HepG2 (cell line): ENCODE results near the gene KDM7A. TPM values are rescaled to one million over a fixed set of nuclear protein-coding genes. Genes with fewer than 3 reads are reported as not detected.

ENCODE experiments used
- BORCS8-MEF2B ChIP-seq: sonication (generic); formaldehyde crosslinking; IDR thresholded peaks from 2 replicates; pipeline ENCODE4 v1.8.0; 2022; ENCODE audit warnings: mild to moderate bottlenecking, missing genetic modification reagents
- CBFB ChIP-seq: sonication (generic); formaldehyde crosslinking; IDR thresholded peaks from 2 replicates; pipeline ENCODE4 v1.4.0; 2020; ENCODE audit warnings: missing genetic modification reagents
- CENPT ChIP-seq: sonication (generic); formaldehyde crosslinking; IDR thresholded peaks from 2 replicates; pipeline ENCODE4 v1.8.0; 2022; ENCODE audit warnings: low read depth, mild to moderate bottlenecking, moderate library complexity, missing genetic modification reagents
- ELF1 ChIP-seq: sonication (generic); formaldehyde crosslinking; IDR thresholded peaks from 2 replicates; pipeline ENCODE4 v1.4.0; 2020; ENCODE audit warnings: missing genetic modification reagents
- FOXP1 ChIP-seq, 2 experiments: fragments of 450-650 bp in 1 of 2; IDR thresholded peaks; 2 replicates each; pipeline ENCODE4 v1.6.1; 2017 to 2018; ENCODE audit warnings: antibody characterized with exemption in 1 of 2
- ISX ChIP-seq: sonication (generic); formaldehyde crosslinking; conservative IDR thresholded peaks from 2 replicates; pipeline ENCODE4 v1.5.0; 2020; ENCODE audit warnings: missing genetic modification reagents
- JDP2 ChIP-seq: sonication (generic); formaldehyde crosslinking; IDR thresholded peaks from 2 replicates; pipeline ENCODE4 v1.8.1; 2022; ENCODE audit warnings: missing genetic modification reagents, borderline replicate concordance
- KDM3A ChIP-seq: IDR thresholded peaks from 2 replicates; pipeline ENCODE4 v1.6.1; 2018; ENCODE audit warnings: low read depth, missing compliant biosample characterization
- KDM5A ChIP-seq: fragments of 200-600 bp; sonication (generic); IDR thresholded peaks from 2 replicates; pipeline ENCODE4 v1.7.0; 2018; ENCODE audit warnings: antibody characterized with exemption, mild to moderate bottlenecking, low read length, borderline replicate concordance
- NFKB2 ChIP-seq: sonication (generic); formaldehyde crosslinking; IDR thresholded peaks from 2 replicates; pipeline ENCODE4 v1.4.0; 2020; ENCODE audit warnings: missing genetic modification reagents, borderline replicate concordance
- TBL1XR1 ChIP-seq: fragments of 150-350 bp; IDR thresholded peaks from 2 replicates; pipeline ENCODE4 v1.6.1; 2014; ENCODE audit warnings: borderline replicate concordance, low read length; ENCODE audit not compliant: partially characterized antibody
- TGIF2 ChIP-seq: IDR thresholded peaks from 2 replicates; pipeline ENCODE4 v1.6.1; 2016; ENCODE audit warnings: control low read depth, missing compliant biosample characterization
- TSC22D2 ChIP-seq: sonication (generic); formaldehyde crosslinking; IDR thresholded peaks from 2 replicates; pipeline ENCODE4 v1.5.1; 2020; ENCODE audit warnings: missing genetic modification reagents, mild to moderate bottlenecking, borderline replicate concordance
- ZNF484 ChIP-seq: sonication (generic); formaldehyde crosslinking; IDR thresholded peaks from 2 replicates; pipeline ENCODE4 v1.5.1; 2020; ENCODE audit warnings: mild to moderate bottlenecking, low read depth, missing genetic modification reagents, borderline replicate concordance
- ZNF577 ChIP-seq: sonication (generic); formaldehyde crosslinking; IDR thresholded peaks from 2 replicates; pipeline ENCODE4 v1.4.0; 2020; ENCODE audit warnings: mild to moderate bottlenecking, low read depth, missing genetic modification reagents, borderline replicate concordance
- ZNF777 ChIP-seq: sonication (generic); formaldehyde crosslinking; IDR thresholded peaks from 2 replicates; pipeline ENCODE4 v1.4.0; 2020; ENCODE audit warnings: missing genetic modification reagents
- polyA plus RNA-seq, 8 experiments: library from polyadenylated mRNA; depleted of rRNA in 3 of 8; stranded (reverse) in 7 of 8; unstranded in 1 of 8; fragments of >200 nt; fragmentation: Illumina TruSeq in 4 of 8; extraction: Trizol in 4 of 8; gene quantifications; 2 replicates each; pipeline versions ENCODE4 v1.2.1 to v1.2.3, GENCODE V29; 2011 to 2016; ENCODE audit warnings: low read depth in 4 of 8, missing spikeins in 1 of 8, mixed read lengths in 1 of 8; ENCODE audit not compliant: insufficient read depth in 1 of 8
- total RNA-seq, 5 experiments: library from RNA; depleted of rRNA; stranded (reverse); fragments of >200 nt; fragmentation: Illumina TruSeq; extraction: Trizol; gene quantifications; 2 replicates each; pipeline ENCODE4 v1.2.3, GENCODE V29; 2016; ENCODE audit warnings: low read depth in 1 of 5
- TF ChIP-seq, protein P1 (sequence below): sonication (generic); formaldehyde crosslinking; conservative IDR thresholded peaks from 2 replicates; pipeline ENCODE4 v1.8.0; 2022; ENCODE audit warnings: mild to moderate bottlenecking, moderate library complexity, missing genetic modification reagents
- TF ChIP-seq, protein P2 (sequence below): sonication (generic); formaldehyde crosslinking; IDR thresholded peaks from 2 replicates; pipeline ENCODE4 v1.4.0; 2020; ENCODE audit warnings: missing genetic modification reagents
- TF ChIP-seq, protein P3 (sequence below): sonication (generic); formaldehyde crosslinking; IDR thresholded peaks from 2 replicates; pipeline ENCODE4 v1.5.0; 2020; ENCODE audit warnings: missing genetic modification reagents, mild to moderate bottlenecking, borderline replicate concordance
- TF ChIP-seq, protein P4 (sequence below): sonication (generic); formaldehyde crosslinking; conservative IDR thresholded peaks from 2 replicates; pipeline ENCODE4 v1.4.0; 2020; ENCODE audit warnings: missing genetic modification reagents

Gene KDM7A
- total and polyA plus RNA-seq, 2 of the 13 experiments (the other 11 are each of a cell fraction or from before 2014, with no cell fraction given), result 10.8 to 16.8 TPM

DNA sequence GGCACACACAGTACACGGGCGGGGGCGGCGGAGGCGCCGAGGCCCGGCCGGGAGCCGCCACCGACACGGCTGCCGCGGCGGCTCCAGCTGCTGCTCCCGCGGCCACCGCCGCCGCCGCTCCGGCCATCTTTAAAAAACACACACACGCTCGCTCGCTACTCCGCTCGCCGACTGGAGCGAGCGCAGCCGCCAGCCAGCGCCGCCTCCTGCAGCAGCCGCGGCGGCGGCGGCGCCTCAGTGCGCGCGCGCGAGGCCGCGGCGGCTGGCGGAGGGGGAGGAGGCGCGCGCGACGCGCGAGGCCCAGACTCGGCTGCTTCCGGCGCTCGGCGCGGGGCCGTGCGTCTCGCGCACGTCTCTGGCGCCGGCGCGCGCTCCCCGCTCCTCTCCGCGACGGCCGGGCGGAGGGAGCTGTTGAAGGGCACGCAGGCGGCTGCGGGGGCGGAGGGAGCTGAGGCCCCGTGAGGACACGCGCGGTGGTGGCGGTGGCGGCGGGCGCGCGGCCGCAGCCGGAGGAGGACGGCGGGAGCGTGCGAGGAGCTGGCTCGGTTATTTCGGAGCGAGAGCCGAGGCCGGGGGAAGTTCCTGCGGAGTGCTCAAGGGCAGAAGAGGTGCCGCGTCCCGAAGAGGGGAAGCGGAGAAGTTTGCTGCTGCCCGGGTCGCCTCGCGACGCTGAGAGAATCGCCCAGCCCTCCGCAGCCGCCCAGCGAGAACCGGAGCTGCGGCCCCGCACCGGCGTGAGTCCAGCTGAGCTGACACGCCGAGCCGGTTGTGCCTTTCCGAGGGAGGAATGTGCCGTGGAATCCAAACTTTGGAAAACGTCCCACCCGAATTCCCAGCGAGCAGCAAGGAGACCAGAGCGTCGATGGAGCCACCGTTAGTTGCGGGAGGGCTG lies at the start of gene KDM7A (continued):
- TF ChIP-seq, protein P1, sequence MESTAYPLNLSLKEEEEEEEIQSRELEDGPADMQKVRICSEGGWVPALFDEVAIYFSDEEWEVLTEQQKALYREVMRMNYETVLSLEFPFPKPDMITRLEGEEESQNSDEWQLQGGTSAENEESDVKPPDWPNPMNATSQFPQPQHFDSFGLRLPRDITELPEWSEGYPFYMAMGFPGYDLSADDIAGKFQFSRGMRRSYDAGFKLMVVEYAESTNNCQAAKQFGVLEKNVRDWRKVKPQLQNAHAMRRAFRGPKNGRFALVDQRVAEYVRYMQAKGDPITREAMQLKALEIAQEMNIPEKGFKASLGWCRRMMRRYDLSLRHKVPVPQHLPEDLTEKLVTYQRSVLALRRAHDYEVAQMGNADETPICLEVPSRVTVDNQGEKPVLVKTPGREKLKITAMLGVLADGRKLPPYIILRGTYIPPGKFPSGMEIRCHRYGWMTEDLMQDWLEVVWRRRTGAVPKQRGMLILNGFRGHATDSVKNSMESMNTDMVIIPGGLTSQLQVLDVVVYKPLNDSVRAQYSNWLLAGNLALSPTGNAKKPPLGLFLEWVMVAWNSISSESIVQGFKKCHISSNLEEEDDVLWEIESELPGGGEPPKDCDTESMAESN (CRISPR knock-in tag), result peak; percentile 71; the same call in 1 of the 2 replicates
- TF ChIP-seq KDM5A (peak; percentile 50; the same call in 1 of the 2 replicates), KDM3A (CRISPR knock-in tag) (no peak), ZNF777 (CRISPR knock-in tag) (peak; percentile 70), BORCS8-MEF2B (CRISPR knock-in tag) (peak; percentile 74), TBL1XR1 (no peak), ZNF484 (CRISPR knock-in tag) (no peak), TGIF2 (CRISPR knock-in tag) (no peak), ISX (CRISPR knock-in tag) (no peak), ELF1 (CRISPR knock-in tag) (no peak), ZNF577 (no peak), FOXP1 (IDR thresholded peaks at IDR 0.05) (no peak), FOXP1 (CRISPR knock-in tag; IDR thresholded peaks at IDR 0.05) (no peak), CENPT (CRISPR knock-in tag) (0 out of 2 replicates have a peak, but pooled peaks have one; percentile 41), TSC22D2 (CRISPR knock-in tag) (no peak; the same call in 1 of the 2 replicates), NFKB2 (CRISPR knock-in tag) (no peak; the same call in 1 of the 2 replicates), JDP2 (CRISPR knock-in tag) (no peak), CBFB (peak; percentile 50)
- TF ChIP-seq, protein P2, sequence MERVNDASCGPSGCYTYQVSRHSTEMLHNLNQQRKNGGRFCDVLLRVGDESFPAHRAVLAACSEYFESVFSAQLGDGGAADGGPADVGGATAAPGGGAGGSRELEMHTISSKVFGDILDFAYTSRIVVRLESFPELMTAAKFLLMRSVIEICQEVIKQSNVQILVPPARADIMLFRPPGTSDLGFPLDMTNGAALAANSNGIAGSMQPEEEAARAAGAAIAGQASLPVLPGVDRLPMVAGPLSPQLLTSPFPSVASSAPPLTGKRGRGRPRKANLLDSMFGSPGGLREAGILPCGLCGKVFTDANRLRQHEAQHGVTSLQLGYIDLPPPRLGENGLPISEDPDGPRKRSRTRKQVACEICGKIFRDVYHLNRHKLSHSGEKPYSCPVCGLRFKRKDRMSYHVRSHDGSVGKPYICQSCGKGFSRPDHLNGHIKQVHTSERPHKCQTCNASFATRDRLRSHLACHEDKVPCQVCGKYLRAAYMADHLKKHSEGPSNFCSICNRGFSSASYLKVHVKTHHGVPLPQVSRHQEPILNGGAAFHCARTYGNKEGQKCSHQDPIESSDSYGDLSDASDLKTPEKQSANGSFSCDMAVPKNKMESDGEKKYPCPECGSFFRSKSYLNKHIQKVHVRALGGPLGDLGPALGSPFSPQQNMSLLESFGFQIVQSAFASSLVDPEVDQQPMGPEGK (CRISPR knock-in tag), result 0 out of 2 replicates have a peak, but pooled peaks have one; percentile 11
- TF ChIP-seq, protein P3, sequence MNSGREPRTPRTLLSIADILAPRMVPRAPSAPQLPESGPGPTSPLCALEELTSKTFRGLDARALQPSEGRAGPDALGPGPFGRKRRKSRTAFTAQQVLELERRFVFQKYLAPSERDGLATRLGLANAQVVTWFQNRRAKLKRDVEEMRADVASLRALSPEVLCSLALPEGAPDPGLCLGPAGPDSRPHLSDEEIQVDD (CRISPR knock-in tag), result no peak
- TF ChIP-seq, protein P4, sequence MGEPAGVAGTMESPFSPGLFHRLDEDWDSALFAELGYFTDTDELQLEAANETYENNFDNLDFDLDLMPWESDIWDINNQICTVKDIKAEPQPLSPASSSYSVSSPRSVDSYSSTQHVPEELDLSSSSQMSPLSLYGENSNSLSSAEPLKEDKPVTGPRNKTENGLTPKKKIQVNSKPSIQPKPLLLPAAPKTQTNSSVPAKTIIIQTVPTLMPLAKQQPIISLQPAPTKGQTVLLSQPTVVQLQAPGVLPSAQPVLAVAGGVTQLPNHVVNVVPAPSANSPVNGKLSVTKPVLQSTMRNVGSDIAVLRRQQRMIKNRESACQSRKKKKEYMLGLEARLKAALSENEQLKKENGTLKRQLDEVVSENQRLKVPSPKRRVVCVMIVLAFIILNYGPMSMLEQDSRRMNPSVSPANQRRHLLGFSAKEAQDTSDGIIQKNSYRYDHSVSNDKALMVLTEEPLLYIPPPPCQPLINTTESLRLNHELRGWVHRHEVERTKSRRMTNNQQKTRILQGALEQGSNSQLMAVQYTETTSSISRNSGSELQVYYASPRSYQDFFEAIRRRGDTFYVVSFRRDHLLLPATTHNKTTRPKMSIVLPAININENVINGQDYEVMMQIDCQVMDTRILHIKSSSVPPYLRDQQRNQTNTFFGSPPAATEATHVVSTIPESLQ (CRISPR knock-in tag), result no peak
